Measurements from ENCODE around the gene TREML4.

TREML4 gene

GRCh38 chr6:41286544-41287346 is 58.6 kb downstream of the TREML4 start, which contains the start of gene TREM1:
TSS of gene TREM1 (minus strand) at chr6:41286682. CDS start at chr6:41286655, 27 bp downstream.
- DNase-seq (ENCODE audit: low spot score) = no peak

GRCh38 chr6:41288030-41288753 is 60.0 kb downstream of the TREML4 start:
- DNase-seq (ENCODE audit: low spot score) = no peak

All from CD4-positive, alpha-beta T cell treated with Interleukin-2 at 100 ng/mL for 4 hours (primary cell).